HG02763 (cell line): ENCODE measurements around the gene MRRF.
"Not testable (repeated sequence)": the region's sequence is repeated elsewhere in the genome, so short reads cannot be mapped to it uniquely, and the experiment has no call there.

Experiments used
- ATAC-seq: cut with Tn5 transposase; IDR thresholded peaks from one replicate; pipeline ENCODE4 v1.9.1; 2021; ENCODE audit warnings: mild to moderate bottlenecking, moderate library complexity; ENCODE audit not compliant: unreplicated experiment

The MRRF gene

DNA sequence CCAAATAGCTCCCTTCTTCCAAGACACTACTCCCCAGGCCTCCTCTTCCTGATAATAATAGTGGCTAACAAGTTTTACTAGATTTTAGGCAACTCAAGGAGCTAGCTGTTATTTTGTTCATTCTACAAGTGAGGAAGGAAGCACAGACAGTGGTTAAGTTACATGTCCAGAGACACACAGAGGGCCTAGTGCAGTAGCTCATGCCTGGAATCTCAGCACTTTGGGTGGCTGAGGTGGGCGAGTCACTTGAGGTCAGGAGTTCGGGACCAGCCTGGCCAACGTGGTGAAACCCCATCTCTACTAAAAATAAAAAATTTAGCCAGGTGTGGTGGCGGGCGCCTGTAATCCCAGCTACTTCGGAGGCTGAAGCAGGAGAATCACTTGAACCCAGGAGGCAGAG lies 65.8 kb downstream of the MRRF start:
- not testable (repeated sequence) for ATAC-seq

DNA sequence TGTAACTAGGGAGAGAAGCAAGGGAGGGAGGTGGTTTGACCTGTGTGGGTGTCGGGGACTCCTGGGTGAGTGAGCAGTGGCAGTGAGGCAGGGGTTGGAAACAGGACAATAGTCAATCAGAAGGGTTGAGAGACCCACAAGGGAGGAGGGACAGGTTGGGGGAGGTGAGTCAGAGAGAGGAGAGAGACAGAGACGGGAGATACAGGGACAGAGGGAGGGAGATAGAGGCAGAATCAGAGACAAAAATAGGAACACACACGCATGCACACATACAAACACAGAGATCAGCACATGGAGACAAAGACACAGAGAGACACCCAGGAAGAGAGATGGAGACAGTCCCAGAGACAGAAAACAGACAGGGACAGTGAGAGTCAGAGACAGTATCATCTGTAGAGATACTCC lies 66.8 kb downstream of the MRRF start:
- ATAC-seq, result no peak

DNA sequence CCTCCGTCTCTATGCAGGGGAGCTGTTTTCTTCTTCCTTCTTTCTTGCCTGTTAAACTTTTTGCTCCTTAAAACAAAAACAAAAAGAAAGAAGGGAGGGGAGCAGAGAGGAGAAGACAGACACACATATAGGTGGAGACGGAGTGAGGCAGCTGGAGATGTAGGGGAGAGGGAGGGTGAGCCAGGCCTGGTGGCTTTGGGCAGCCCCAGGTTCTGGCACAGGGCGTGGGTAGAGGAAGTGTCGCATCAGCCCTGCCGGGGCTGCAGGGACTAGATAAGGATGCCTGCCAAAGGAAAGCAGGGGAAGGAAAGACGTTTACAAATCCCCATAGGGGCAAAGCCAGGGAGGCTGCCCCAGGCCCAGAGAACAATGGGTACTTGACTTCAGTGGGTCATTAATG lies 67.4 kb downstream of the MRRF start:
- ATAC-seq, result no peak

DNA sequence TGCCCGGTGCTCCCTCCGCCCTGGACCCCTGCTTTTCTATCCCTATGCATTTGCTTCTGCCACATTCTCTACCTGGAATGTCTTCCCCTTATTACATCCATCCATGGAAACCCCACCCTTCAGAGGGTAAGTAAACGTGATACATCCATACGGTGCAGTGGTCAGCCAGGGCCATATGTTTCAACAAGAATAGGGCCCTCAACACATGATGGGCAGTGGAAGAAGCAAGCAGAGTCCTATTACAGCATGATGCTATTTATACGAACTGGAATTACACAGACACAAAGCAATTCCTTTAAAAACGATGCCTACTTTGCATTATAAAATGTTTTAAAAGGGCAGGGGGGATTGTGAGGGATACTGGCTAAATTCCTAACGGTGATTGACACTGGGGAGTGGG lies 68.0 kb downstream of the MRRF start:
- ATAC-seq, result no peak

DNA sequence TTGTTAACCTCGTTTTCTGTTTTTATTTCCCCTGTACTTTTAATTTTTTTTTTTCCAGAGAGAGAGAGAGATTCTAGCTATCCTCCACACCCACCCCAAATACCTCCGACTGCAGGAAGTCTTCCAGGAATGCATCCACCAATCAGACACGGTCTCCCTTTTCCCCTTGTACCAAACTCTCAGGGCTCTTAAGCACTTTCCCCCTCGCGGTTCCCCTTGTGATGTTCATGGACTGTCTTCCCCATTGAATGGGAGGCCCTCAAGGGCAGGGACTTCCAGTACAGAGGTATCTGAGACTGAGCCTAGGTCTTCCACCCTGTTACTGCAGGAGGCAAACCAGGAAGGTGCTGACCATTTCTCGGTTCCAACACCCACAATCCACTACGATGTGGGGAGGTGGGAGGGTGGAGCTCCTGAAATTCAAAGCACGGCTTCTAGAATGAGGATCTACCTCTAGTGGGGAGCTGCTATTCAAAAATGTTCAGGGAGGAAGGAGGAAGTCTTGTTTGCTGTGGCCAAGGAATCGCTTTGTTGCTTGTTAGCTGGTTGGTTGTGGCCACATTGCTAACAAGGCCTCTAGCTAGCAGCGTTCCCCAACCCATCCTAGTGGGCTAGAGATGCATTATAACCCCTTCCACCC lies 68.6 kb downstream of the MRRF start:
- no peak for ATAC-seq

DNA sequence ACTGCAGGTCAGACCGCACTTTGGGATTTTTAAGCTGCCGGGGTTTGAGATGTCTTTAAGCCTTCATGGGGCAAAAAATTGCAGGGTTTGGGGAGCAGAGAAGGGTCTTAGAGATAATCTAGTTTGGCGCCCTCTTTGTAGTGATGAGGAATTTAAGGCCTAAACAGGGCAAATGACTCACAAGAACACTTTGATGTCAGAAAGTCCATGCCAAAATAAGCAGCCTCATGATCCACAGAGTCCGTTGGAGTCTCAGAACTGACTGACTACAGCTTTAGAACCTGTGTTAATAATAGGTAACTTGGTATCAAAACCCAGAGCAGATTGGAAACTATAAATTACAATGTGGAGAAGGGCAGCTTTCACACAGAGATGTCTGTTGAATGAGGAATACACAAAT lies 70.2 kb downstream of the MRRF start:
- ATAC-seq, result no peak

DNA sequence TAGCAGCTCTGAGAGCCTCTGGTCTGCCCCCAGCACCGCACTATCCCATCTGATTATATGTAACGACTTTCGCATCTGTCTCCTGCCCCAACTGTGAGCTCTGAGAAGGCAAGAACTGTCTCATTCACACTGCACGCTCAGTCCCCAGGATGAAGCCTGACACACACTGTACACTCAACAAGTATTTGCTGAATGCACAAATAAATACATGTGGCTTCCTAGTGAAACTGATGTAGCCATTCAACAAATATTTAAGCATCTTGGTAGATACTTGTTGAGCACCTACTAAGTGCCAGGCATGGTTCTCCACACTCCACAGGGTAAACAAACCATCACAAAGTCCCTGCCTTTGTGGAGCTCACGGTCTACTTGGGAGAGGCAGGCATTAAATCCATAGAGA lies 71.5 kb downstream of the MRRF start:
- ATAC-seq, result no peak

DNA sequence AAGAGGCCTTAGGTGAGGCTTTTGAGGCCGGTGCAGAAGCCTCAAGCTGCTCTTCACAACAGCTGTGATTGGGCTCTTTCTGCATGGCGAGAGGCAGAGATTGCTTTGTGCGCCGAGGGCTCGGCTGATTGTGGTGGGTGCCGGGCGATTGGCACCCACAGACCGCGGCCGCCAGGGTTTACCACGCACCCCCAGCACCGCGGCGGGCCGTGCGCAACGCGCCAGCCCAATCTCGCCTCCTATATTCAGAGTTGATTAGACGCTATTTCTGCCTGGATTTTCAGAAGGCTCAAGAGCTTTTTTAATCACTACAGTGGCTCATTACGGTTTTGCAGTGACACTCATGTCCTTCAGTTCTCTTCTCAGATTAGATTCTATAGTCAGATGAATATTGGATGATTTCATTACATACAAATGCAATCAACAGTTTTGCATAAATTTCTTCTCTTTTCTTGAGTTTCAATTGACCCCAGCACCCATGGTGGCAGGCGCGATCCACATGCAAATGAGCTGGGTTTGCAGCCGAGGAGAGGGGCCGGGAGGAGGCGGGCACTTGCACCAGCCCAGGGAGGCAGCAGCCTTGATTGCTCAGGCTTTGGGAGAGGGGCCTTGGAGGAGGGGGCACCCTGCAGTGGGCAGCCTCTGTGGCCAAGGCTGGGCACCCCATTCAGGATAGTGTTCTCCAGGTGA lies 72.3 kb downstream of the MRRF start:
- ATAC-seq, result no peak

DNA sequence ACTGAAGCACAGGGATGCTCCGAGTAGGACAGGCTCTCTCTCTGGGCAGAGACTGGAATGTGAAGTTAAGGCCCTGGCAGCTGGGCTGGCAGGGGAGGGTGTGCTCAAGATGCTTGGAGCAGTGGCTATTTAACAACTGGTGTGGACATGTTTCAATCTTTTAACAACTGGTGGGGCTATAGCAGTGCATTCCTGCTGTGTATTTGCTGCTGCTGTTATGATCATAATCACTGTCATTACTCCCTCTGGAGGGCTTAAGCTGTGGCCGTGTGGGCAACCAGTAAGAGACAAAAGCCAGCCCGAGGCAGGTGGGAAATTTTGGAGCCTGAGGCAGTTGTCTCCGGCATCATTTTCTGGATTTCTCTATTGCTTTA lies 72.9 kb downstream of the MRRF start:
- ATAC-seq, result no peak

DNA sequence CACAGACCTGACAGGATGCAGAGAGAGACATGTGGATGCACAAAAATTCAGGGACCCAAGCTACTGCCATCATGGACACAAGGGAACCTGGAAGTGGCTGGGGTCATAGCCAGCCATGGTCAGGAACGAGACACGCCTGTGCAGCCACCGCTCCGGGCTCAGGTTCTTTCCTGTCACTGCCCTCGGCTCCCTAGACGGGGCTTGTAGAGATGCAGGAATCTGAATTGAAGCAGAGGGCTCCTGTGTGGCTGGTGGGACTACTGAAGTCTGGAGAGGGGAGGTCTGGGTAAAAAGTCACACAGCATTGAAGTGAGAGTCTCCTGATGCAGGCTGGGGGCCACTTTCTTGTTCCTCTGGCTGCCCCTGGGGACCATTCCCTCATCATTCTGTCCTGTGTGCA lies 73.9 kb downstream of the MRRF start:
- ATAC-seq, result no peak

DNA sequence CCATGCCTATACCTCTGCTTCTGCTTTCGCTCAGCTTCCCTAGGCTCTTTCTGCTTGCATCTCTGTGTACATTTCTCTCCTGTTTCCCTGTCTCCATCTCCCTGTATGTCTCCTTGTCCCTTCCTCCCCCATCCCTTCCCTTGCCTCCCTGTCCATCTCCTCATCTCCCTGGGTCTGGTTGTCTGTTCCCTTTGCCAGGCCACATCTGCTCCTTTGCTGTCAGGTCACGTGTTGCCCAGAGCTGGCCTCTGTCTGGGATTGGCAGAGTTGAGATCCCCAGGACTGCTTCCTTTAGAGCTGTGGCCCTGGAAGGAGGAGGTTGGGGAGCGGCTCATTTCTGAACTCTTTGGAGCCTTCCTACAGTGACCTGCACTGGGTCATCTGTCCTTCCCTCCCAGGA lies 74.3 kb downstream of the MRRF start:
- no peak for ATAC-seq

DNA sequence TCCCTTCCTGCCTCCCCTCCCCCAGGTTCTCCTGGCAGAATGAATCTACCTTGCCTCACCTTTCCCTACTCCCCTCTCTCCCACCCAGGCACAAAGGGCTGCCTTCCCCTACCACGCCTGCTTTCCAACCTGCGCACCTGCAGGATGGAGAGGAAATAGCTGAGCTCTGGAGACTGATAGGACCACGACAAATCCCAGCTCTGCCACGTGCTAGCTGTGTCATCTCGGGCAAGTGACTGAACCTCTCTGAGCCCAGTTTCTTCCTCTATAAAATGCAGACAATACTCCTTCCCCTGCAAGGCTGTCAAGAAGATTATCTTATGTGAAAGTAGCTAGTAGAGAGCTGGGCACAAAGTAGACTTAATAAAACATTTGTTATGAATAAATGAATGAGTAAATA lies 74.9 kb downstream of the MRRF start:
- ATAC-seq, result no peak

DNA sequence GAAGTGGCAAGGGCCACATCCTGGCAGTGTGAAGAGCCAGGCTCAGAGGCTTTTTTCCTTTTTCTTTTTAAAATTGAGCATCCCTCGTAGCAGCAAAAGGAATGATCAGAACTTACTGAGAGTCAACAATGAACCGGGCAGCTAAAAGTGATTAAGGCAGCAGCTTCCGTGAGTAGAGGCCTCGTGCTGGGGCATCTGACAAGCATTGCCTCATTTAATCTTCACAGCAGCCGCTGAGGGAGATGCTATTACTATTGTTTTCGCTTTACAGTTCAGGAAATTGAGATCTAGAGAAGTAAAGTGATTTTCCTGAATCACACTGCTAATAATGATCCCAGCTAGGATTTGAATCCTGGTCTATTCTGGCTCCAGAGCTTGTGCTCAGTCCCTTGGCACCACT lies 75.5 kb downstream of the MRRF start:
- ATAC-seq, result no peak

DNA sequence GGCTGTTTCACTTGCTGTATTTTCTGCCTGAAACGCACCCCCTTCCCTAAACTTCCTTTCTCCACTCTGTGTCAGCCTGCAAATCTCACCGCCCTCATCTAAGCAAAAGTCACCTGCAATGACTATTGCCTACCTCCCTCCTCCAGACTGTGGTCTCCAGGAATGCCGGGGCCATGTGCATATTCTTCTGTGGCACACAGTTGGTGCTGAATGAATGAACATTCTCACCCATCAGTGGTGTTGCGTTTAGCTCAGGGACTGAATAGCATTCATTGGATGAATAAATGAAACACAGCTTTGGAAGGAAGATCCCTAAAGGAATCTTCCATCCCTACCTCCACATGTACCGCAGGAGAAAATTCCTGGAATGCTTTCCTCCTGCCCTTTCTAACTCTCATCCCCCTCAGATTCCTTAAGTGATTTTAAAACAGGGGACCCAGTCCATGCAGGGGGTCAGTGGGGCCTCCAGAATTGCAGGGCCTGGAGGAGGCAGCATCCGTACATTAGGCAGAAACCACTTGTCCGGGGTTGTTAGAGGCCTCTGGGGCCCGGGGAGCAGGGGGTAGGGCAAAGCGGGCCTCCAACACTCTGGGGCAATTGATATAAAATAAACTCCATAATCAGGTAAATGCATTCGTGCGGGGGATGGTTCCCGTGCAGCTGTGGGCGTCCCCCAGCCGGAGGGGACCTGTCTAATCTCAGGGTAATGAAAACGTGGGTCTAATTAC lies 77.8 kb downstream of the MRRF start:
- no peak for ATAC-seq

DNA sequence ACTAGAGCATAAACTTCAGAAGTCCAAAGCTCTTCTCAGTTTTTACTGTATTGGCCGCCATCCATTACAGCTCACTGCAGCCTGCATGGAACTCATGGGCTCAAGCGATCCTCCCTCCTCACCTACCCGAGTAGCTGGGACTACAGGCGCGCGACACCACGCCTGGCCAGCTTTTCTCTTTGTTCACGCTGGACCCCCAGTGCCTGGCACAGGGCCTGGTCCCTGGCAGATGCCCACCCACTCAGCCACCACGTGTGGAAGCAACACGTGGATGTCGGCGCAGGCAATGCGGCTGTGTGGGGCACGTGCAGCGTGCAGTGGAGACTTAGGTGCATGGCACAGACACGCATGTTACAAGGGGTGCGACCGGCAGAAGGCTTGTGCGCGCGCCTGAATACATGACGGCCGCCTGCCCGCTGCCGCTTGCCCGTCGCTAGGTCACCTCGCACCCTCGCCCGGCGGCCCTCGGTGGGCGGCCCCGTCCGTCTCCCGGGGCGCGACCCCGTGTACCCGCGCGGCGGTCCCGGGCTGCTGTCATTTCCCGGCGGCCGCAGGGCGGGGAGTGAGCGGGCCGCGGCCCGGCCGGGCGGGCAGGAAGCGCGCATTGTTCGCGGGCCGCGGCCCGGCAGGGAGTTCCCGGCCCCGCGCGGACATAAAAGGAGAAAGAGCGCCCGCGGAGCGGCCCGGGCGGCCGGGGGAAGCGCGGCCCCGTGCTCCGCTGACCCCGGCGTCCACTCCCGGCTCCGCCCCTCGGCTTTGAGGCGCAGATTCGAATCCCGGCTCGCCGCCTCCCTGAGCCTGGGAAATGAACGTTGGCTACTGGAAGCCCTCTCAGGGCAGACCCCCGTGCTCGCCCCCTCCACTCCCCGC lies 82.0 kb downstream of the MRRF start:
- ATAC-seq, result no peak

DNA sequence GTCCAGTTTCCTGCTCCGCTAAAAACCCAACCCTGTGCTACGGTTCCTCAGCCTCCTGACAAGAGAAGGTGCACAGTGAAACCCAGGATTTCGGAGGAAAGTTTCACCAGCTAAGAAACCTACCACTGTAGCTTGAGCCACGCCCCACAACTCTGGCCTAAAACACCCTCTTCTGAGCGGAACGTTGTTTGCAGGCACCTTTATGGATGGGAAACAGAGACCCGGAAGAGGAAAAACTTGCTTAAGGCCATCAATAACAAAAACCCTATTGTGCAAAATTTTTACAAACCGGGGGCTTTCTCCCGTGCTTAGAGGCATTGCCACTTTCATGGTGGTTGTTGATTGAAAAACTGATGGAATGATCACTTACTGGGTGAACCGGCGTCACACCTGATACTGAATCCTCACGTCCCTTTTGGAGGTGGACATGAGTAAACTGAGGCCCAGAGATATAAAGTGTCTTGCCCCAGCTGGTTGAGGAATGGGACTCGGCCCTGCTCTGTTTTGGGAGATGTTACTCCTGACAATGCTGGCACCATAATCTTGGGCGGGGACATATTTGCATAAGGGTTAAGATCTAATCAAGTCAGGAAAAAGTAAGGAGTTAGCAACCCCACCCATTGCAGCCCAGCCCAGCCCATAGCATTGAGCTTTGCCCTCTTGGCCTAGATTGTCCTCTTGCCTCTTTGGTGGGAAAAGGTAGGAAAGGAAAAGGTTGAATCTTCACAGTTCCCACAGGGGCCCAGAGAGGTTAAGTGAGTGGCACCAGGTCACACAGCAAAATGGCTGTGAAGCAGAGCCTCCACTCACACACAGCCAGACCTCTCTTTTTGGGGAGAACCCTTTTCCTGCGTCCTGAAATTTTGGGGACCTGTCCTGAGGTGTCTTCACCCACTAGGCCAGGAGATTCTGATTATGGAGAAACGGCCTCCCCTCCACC lies 82.9 kb downstream of the MRRF start:
- no peak for ATAC-seq

DNA sequence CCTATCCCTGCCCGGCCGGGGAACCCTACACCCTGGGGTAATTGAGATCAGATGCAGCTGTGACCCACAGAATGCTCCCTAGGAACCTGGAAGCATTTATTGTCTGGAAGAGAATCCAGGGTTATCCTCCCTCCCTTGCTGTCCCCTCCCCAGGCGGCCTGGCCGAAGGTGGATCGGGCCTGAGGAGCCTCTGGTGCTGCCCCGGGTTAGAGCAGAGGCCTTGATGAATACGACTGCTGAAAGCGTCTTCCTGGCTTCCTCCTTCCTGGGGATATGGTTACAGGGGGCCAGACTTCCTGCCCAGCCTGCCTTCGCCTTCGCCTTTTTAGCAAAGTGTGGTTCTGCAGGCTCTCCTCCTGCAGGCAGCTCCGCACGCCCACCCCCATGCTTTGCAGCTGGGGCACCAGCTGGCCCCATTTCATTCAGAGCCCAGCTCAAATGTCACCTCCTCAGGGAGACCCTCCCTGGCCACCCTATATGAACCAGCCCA lies 83.7 kb downstream of the MRRF start:
- no peak for ATAC-seq

DNA sequence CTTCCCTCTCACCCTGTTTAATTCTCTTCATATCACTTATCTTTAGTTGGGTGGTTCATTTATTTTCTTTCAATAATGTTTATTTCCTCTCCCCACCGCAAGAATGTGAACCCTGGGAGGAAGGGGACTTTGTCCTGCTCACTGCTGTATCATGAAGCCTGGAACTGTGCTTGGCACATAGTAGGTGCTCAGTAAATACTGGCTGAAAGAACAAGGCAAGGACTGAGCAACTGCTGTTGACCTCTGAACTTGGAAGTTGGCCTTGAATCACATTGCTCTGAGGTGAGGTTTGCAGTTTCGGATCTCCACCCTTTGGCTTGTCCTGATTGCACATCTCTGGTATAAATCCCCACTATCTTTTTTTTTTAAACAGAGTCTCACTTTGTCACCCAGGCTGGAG lies 84.1 kb downstream of the MRRF start:
- ATAC-seq, result no peak

DNA sequence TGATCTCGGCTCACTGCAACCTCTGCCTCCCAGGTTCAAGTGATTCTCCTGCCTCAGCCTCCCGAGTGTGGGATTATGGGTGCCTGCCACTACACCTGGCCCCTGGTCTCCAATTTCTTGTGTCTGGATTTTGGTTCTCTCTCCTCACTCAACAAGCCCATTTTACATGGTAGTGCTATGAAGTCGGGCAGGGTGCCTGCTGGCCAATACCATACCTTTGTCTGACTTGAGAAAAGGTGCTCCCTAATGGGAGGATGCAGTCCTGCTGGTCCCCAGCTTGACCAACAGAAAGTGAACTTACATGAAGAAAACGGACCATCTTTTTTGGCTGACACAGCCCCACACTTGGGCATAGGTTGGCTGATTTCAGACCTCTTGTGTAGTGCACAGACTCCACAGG lies 84.5 kb downstream of the MRRF start:
- no peak for ATAC-seq
